Mononuclear cell (primary cell): ENCODE results near the gene HTRA1. TPM values are rescaled to one million over a fixed set of nuclear protein-coding genes. Genes with fewer than 3 reads are reported as not detected.

Experiments
- H3K27me3 ChIP-seq: 2 replicates; pipeline ENCODE4 v1.6.0; 2011; ENCODE audit warnings: low read length, control low read depth; ENCODE audit not compliant: insufficient read depth
- H3K4me1 ChIP-seq: 2 replicates; pipeline ENCODE4 v1.5.1; 2011; ENCODE audit warnings: mild to moderate bottlenecking, low read length, control low read depth; ENCODE audit not compliant: insufficient read depth
- H3K4me3 ChIP-seq: 2 replicates; pipeline ENCODE4 v1.5.1; 2011; ENCODE audit warnings: mild to moderate bottlenecking, low read length, moderate library complexity
- H3K9me3 ChIP-seq: 2 replicates; pipeline ENCODE4 v1.5.1; 2011; ENCODE audit warnings: low read depth, mild to moderate bottlenecking, control low read depth, low read length
- total RNA-seq: library from RNA; depleted of rRNA; stranded (reverse); fragments of >200 nt; gene quantifications from one replicate; pipeline ENCODE4 v1.2.3, GENCODE V29; 2012

The HTRA1 gene
- 2.2 TPM for total RNA-seq

DNA sequence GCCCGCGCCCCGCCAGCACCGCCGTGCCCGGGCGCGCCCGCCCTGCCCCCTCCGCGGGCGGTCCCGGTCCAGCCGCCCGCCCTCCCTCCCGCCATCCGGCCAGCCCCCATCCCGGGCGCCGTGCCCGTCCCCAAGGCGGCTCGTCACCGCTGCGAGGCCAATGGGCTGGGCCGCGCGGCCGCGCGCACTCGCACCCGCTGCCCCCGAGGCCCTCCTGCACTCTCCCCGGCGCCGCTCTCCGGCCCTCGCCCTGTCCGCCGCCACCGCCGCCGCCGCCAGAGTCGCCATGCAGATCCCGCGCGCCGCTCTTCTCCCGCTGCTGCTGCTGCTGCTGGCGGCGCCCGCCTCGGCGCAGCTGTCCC is at the start of gene HTRA1:
HTRA1 (plus strand) TSS at position 187 of the 362 bp plus-strand sequence; CDS start at position 287, 100 bp downstream.
- peaks cover 24% of the 10 kb centered on the region for H3K4me1 ChIP-seq
- H3K9me3 ChIP-seq = no peaks in the 10 kb centered on the region
- H3K4me3 ChIP-seq = peak within 1 kb of the TSS; percentile 6
- H3K27me3 ChIP-seq = peaks cover 80% of the 10 kb centered on the region

- Histone ChIP-seq H3K4me1 (peaks cover 23% of the 10 kb centered on the region), H3K4me3 (no peak overlapping the region), H3K9me3 (no peaks in the 10 kb centered on the region), H3K27me3 (no peaks in the 10 kb centered on the region)
These were observed 48.0 kb upstream of the HTRA1 start for GRCh38 chr10:122413327-122413726.

GRCh38 chr10:122417667-122418066 is 43.7 kb upstream of the HTRA1 start:
- Histone ChIP-seq H3K4me1 (peaks cover 43% of the 10 kb centered on the region), H3K27me3 (no peaks in the 10 kb centered on the region), H3K9me3 (no peaks in the 10 kb centered on the region), H3K4me3 (no peak overlapping the region)

DNA sequence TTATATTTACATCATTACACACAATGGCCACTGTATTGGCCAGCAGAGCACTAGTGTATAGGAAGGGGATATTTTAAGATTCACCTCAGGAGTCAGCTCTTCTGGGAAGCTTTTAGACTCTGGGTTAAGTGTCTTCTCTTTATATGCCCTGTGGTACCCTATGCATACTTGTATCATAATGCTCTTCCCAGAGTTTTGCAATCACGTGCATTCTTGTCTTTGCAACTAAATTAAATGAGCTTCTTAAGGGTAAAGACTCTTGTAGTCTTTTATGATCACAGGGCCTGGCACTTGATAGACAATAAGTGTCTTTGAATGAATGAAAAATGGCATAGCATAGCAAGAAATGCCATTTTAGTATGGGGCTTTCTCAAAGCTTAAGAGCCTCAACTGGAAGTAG is 42.3 kb upstream of the HTRA1 start:
- no peaks in the 10 kb centered on the region for H3K27me3 ChIP-seq
- H3K4me3 ChIP-seq = no peak overlapping the region
- H3K4me1 ChIP-seq = peaks cover 43% of the 10 kb centered on the region
- H3K9me3 ChIP-seq = no peaks in the 10 kb centered on the region

DNA sequence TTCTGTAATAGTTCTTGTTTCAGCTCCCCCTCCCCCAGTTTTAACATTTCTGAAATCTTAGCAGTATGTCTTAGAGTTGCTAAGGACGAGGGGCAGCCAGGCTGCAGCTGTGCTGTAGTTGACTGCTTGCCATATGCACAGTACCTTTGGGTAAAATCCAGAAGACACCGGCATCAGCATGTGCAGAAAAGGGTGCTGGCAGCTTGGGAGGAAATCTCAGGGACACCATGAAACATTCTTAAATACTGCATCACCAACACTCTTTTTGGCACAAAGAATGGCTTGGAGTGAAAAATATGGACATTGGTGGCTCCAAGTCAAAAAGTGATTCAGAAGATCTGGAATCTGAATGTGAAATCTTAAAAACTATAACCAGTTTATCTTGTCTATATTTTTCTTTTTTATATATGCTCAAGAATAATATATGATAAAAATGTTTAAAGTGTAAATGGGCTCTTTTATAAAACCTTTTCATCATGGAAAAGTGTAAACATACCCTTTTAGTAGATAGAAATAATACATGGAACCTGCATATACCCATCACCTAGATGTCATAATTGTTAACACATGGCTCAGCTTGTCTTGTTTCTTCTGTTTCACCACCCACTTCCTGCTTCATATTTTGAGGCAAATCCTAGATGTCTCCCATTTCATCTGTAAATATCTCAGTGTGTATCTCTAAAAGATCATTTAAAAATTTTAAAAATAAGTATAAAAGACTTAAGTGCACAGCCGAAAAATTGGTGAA is 41.3 kb upstream of the HTRA1 start:
- H3K4me1 ChIP-seq = peaks cover 43% of the 10 kb centered on the region
- H3K27me3 ChIP-seq = no peaks in the 10 kb centered on the region
- H3K9me3 ChIP-seq = no peaks in the 10 kb centered on the region
- H3K4me3 ChIP-seq = no peak overlapping the region

DNA sequence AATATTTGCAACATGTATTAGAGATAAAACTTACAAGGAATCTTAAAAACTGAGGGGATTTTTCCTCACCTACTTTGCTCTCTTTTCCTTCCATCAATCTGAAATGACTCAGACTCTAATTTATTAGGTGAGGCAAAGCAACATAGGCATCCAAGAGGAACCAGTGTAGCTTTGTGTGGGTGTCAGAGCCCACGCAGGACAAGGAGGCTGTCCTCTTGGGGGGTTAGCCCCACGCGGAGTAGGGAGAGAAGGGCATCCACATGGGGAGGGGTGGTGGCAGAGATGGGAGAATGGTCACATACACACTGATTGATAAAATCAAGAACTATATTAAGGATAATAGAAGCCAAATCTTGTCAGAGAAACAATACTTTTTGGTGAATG is 40.7 kb upstream of the HTRA1 start:
- Histone ChIP-seq H3K9me3 (no peaks in the 10 kb centered on the region), H3K4me1 (peaks cover 43% of the 10 kb centered on the region), H3K4me3 (no peak overlapping the region), H3K27me3 (no peaks in the 10 kb centered on the region)

DNA sequence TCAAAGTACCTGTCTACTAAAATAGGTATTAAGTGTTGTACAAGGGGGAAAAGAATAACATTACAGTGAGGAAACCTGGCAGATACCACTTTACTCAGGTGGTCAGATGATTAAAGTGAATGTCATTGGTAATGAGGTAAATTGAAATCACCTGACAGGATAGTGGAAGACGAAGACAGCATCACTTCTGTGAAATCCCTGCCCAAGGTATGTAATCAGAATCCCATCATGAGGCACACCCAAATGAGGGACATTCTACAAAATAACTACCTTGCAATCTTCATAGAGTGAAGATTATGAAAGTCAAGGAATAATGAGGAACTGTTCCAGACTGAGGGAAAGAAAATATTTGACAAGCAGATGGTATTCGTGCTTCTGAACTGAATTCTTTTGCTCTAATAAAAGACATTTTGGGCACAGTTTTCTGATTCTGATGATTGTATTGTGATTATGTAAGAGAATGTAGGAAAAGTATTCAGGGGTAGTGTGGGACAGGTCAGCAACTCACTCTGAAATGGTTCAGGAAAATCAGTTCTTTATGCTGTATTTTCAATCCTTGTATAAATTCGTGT is 40.2 kb upstream of the HTRA1 start:
- peaks cover 39% of the 10 kb centered on the region for H3K4me1 ChIP-seq
- H3K9me3 ChIP-seq = no peaks in the 10 kb centered on the region
- H3K4me3 ChIP-seq = no peak overlapping the region
- H3K27me3 ChIP-seq = no peaks in the 10 kb centered on the region

- H3K4me1 ChIP-seq = peaks cover 33% of the 10 kb centered on the region
These were observed 39.6 kb upstream of the HTRA1 start for GRCh38 chr10:122421742-122422141.

DNA sequence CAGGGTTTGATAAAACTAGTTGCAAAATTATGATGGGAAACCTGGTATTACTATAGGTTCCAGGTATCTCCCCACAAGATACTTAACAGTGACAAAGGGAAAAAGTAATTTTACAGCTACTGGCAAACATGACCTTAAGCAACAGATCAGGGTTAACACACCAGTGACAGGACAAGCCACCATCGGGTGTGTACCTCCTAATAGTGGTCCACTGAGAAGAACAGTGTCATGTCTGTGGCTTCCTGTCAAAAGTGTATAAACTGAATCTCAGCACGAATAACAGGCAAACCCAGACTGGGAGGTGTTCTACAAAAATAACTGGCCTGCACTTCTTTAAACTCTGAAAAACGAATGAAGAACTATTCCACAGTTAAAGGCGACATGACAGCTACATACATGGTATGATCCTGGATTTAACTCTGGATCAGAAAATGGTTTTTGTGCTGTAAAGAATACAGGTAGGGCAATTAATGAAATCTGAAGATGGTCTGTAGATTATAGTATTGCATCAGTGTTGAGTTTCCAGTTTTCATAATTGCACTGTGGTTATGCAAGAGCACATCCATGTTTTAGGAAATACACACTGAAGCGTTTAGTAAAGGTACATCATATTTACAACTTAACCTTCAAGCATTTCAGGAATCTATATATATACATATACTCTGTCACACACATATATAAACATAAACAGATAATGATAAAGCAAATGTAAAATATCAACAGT is 38.9 kb upstream of the HTRA1 start:
- H3K4me3 ChIP-seq = no peak overlapping the region
- H3K9me3 ChIP-seq = no peaks in the 10 kb centered on the region
- no peaks in the 10 kb centered on the region for H3K27me3 ChIP-seq
- peaks cover 26% of the 10 kb centered on the region for H3K4me1 ChIP-seq

More at GRCh38 chr10:122421742-122422141, 39.6 kb upstream of the HTRA1 start:
- Histone ChIP-seq H3K27me3 (no peaks in the 10 kb centered on the region), H3K9me3 (no peaks in the 10 kb centered on the region), H3K4me3 (no peak overlapping the region)

DNA sequence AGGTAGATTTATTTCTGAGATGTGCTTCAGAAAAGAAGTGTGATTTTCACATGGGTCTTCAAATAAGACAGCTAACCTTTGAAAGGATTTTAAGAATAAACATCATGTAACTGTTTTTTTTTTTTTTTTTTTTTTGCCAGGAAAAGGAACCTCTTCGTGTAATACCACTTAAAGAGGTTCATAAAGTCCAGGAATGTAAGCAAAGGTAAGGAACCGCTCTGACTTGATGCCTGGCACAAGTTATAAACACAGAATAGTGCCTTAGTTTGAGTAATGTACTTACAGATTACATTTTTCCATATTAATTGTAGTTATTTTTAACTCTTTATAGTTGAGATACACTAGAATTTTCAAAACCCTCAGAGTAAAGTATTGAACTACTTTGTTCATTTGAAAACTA is 37.3 kb upstream of the HTRA1 start:
- Histone ChIP-seq H3K4me3 (no peak overlapping the region), H3K27me3 (no peaks in the 10 kb centered on the region), H3K9me3 (no peaks in the 10 kb centered on the region), H3K4me1 (peaks cover 23% of the 10 kb centered on the region)

DNA sequence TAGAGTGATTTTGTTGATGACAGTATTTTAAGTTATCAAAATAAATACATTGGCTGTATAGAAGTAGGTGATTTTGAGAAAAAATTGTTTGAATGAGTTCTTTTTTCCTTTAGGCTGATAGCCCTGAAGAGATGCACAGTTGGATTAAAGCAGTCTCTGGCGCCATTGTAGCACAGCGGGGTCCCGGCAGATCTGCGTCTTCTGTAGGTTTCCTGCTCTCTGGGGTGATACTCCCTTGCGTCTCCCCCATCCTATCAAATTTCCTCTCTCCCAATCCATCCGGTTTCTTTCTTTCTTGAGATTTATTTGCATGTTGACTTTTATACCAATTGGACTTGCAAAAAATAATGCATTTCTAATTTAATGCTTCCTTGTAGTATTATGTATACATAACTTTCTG is 34.5 kb upstream of the HTRA1 start:
- H3K9me3 ChIP-seq = no peaks in the 10 kb centered on the region
- peaks cover 10% of the 10 kb centered on the region for H3K4me1 ChIP-seq
- H3K4me3 ChIP-seq = no peak overlapping the region
- H3K27me3 ChIP-seq = no peaks in the 10 kb centered on the region

GRCh38 chr10:122427280-122427679 is 34.1 kb upstream of the HTRA1 start:
- H3K9me3 ChIP-seq = no peaks in the 10 kb centered on the region
- H3K4me1 ChIP-seq = peaks cover 6% of the 10 kb centered on the region
- H3K27me3 ChIP-seq = no peaks in the 10 kb centered on the region
- H3K4me3 ChIP-seq = no peak overlapping the region

DNA sequence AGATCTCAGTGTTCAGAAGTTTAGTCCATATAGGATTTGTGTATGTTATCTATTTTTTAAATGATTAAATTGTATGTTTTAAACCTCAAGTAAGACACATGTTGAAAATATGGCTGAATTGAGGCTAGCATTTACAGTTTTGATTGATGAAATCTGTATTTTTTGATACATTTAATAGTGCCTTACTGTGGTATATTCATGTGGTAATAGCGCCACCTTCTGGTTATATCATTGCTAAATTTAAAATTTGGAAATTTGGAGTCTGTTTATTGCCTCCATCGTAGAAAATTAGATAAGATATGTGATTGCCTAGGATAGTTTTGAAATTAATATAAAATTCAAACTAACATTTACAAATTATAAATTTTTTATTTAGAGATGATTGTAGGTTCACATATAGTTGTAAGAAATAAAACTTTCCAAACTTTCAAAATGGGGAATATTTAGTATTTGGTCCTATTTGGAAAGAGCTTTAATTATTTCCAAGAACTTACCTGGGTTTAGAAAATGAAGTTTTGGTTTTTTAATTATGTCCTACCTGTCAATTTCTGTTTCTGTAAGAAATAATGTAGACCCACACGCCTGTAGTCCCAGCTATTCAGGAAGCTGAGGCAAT is 26.0 kb upstream of the HTRA1 start:
- H3K4me1 ChIP-seq = no peaks in the 10 kb centered on the region
- H3K4me3 ChIP-seq = no peak overlapping the region
- no peaks in the 10 kb centered on the region for H3K27me3 ChIP-seq
- no peaks in the 10 kb centered on the region for H3K9me3 ChIP-seq

DNA sequence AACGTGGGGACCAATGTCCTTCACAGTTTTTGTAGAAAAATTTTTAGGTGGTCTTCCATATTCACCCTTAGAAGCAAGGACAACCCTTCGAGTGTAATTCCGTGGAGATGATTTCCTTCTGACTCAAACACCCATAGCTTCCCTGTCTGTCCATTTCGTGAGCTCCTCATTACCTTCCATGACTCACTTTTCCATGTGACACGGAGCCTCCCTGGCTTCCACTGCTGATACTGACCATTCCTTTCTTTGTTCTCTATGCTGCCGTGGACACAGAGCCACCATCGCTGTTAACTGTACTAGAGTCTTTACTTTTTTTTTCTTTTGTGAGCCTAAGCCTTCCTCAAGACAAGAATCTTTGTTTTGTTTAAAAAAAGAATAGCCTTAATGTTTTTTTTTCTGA is 19.4 kb upstream of the HTRA1 start:
- no peaks in the 10 kb centered on the region for H3K9me3 ChIP-seq
- H3K27me3 ChIP-seq = peaks cover 4% of the 10 kb centered on the region
- H3K4me1 ChIP-seq = no peaks in the 10 kb centered on the region
- H3K4me3 ChIP-seq = no peak overlapping the region

- H3K9me3 ChIP-seq = no peaks in the 10 kb centered on the region
- H3K27me3 ChIP-seq = peaks cover 9% of the 10 kb centered on the region
- H3K4me3 ChIP-seq = no peak overlapping the region
- H3K4me1 ChIP-seq = no peaks in the 10 kb centered on the region
These were observed 15.9 kb upstream of the HTRA1 start for GRCh38 chr10:122445469-122445868.
